Ishikawa (cell line): ENCODE results near the gene BMI1.

Source experiments
- CEBPB ChIP-seq: IDR thresholded peaks from 2 replicates; pipeline ENCODE4 v1.6.1; 2012
- CREB1 ChIP-seq: IDR thresholded peaks from 2 replicates; pipeline ENCODE4 v1.6.1; 2012; ENCODE audit warnings: low read depth
- EGR1 ChIP-seq: IDR thresholded peaks from 2 replicates; pipeline ENCODE4 v1.6.1; 2012
- EP300 ChIP-seq: IDR thresholded peaks from 2 replicates; pipeline ENCODE4 v1.6.1; 2012; ENCODE audit warnings: borderline replicate concordance
- FOXM1 ChIP-seq: IDR thresholded peaks from 2 replicates; pipeline ENCODE4 v1.6.1; 2012; ENCODE audit warnings: low read depth, borderline replicate concordance
- NFIC ChIP-seq: IDR thresholded peaks from 2 replicates; pipeline ENCODE4 v1.6.1; 2012
- RAD21 ChIP-seq: IDR thresholded peaks from 2 replicates; pipeline ENCODE4 v1.6.1; 2012; ENCODE audit warnings: low read depth
- TAF1 ChIP-seq: IDR thresholded peaks from 2 replicates; pipeline ENCODE4 v1.6.1; 2012; ENCODE audit warnings: low read depth, mild to moderate bottlenecking
- TCF12 ChIP-seq: IDR thresholded peaks from 2 replicates; pipeline ENCODE4 v1.6.1; 2012; ENCODE audit warnings: low read depth
- TEAD4 ChIP-seq: IDR thresholded peaks from 2 replicates; pipeline ENCODE4 v1.6.1; 2012
- YY1 ChIP-seq: IDR thresholded peaks from 2 replicates; pipeline ENCODE4 v1.6.1; 2012; ENCODE audit warnings: low read depth
- ZBTB7A ChIP-seq: IDR thresholded peaks from 2 replicates; pipeline ENCODE4 v1.6.1; 2012; ENCODE audit warnings: low read depth
- TF ChIP-seq, protein P1 (sequence below): IDR thresholded peaks from 2 replicates; pipeline ENCODE4 v1.6.1; 2012
- TF ChIP-seq, protein P2 (sequence below): IDR thresholded peaks from 2 replicates; pipeline ENCODE4 v1.6.1; 2012; ENCODE audit warnings: low read depth, mild to moderate bottlenecking
- TF ChIP-seq, protein P3 (sequence below): IDR thresholded peaks from 2 replicates; pipeline ENCODE4 v1.6.1; 2012

The BMI1 gene

DNA sequence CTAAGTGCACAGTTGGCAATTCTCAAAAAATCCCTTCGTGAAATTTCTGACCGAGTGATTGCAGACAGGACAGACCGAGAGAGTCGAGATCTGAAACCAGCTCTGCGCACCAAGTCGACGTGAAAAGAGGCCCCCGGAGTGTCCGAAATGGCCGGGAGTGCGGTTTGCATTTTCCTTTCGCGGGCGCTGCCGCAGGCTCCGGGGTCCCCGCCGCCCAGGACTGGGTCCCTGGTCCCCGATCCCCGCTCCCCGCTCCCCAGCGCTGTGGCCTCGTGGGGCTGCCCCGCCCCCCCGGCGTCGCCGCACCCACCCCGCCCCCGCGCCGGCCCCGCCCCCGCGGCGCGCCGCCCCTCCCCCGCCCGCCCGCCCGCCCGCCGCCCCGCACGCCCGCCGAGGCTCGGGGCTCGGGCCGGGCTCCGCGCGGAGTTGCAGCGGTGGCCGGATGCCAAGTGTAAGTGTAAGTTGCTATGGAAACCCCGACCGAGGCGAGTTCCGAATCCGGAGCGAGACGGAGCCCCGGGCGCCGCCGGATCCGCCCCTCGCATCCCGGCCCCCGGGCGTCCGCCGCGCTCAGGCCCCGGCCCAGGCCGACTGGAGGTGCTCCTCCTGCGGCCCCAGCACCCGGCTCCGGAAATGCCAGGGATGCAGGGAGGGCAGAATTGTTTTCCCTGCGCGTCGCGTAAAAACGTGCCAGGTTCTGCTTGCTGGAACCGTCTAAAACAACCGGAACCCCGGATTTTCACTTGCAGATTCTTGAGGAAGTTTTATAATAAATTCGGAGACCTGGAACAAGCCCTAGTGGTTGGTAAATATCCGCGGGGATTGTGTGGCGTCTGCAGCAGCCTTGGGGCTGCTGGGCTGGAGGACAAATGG lies 4.6 kb downstream of the BMI1 start:
- no peak for TF ChIP-seq YY1
- no peak for TF ChIP-seq CREB1
- no peak; the same call in 1 of the 2 replicates for TF ChIP-seq TCF12
- peak; percentile 47; the same call in 1 of the 2 replicates for TF ChIP-seq TEAD4
- peak; percentile 48; the same call in 1 of the 2 replicates for TF ChIP-seq TAF1
- TF ChIP-seq, protein P1, sequence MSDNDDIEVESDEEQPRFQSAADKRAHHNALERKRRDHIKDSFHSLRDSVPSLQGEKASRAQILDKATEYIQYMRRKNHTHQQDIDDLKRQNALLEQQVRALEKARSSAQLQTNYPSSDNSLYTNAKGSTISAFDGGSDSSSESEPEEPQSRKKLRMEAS: peak; percentile 50; the same call in 1 of the 2 replicates
- peak; percentile 36; the same call in 1 of the 2 replicates for TF ChIP-seq NFIC
- TF ChIP-seq EGR1: no peak
- no peak for TF ChIP-seq EP300
- TF ChIP-seq RAD21: no peak; the same call in 1 of the 2 replicates
- TF ChIP-seq, protein P2, sequence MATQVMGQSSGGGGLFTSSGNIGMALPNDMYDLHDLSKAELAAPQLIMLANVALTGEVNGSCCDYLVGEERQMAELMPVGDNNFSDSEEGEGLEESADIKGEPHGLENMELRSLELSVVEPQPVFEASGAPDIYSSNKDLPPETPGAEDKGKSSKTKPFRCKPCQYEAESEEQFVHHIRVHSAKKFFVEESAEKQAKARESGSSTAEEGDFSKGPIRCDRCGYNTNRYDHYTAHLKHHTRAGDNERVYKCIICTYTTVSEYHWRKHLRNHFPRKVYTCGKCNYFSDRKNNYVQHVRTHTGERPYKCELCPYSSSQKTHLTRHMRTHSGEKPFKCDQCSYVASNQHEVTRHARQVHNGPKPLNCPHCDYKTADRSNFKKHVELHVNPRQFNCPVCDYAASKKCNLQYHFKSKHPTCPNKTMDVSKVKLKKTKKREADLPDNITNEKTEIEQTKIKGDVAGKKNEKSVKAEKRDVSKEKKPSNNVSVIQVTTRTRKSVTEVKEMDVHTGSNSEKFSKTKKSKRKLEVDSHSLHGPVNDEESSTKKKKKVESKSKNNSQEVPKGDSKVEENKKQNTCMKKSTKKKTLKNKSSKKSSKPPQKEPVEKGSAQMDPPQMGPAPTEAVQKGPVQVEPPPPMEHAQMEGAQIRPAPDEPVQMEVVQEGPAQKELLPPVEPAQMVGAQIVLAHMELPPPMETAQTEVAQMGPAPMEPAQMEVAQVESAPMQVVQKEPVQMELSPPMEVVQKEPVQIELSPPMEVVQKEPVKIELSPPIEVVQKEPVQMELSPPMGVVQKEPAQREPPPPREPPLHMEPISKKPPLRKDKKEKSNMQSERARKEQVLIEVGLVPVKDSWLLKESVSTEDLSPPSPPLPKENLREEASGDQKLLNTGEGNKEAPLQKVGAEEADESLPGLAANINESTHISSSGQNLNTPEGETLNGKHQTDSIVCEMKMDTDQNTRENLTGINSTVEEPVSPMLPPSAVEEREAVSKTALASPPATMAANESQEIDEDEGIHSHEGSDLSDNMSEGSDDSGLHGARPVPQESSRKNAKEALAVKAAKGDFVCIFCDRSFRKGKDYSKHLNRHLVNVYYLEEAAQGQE: no peak
- TF ChIP-seq, protein P3, sequence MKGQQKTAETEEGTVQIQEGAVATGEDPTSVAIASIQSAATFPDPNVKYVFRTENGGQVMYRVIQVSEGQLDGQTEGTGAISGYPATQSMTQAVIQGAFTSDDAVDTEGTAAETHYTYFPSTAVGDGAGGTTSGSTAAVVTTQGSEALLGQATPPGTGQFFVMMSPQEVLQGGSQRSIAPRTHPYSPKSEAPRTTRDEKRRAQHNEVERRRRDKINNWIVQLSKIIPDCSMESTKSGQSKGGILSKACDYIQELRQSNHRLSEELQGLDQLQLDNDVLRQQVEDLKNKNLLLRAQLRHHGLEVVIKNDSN: no peak
- no peak for TF ChIP-seq CEBPB
- TF ChIP-seq FOXM1: no peak
- TF ChIP-seq ZBTB7A: peak; percentile 67; the same call in 1 of the 2 replicates

DNA sequence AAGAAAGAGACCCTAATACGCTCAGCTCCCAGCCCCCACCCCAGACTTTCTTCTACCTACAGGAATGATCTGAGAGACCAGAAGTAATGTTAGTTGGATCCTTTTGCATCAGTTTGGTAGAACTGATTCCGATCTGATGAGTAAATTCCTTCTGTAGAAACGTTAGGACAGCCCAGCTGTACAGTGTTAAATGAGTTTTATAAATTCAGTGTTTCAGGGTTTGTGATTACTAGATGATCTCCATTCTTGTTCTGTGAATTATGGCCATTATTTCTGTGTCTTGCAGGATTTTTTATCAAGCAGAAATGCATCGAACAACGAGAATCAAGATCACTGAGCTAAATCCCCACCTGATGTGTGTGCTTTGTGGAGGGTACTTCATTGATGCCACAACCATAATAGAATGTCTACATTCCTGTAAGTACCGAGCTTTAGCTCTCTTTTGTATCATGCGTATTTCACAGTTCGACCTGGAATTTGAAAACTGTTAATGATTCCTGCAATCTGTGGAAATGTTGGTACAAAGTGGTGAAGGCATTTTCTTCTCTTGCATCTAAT lies 5.3 kb downstream of the BMI1 start:
- TF ChIP-seq FOXM1 (no peak), YY1 (no peak), EP300 (no peak), NFIC (no peak), ZBTB7A (no peak), TEAD4 (no peak), CEBPB (no peak), RAD21 (no peak)

DNA sequence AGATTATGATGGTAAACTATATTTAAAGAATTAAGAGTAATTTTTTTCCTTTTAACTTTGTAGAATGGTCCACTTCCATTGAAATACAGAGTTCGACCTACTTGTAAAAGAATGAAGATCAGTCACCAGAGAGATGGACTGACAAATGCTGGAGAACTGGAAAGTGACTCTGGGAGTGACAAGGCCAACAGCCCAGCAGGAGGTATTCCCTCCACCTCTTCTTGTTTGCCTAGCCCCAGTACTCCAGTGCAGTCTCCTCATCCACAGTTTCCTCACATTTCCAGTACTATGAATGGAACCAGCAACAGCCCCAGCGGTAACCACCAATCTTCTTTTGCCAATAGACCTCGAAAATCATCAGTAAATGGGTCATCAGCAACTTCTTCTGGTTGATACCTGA lies 8.3 kb downstream of the BMI1 start:
- TF ChIP-seq, protein P2: no peak
- TF ChIP-seq NFIC (no peak), TEAD4 (no peak), RAD21 (no peak), FOXM1 (no peak), EGR1 (no peak), ZBTB7A (no peak), CREB1 (no peak), TCF12 (no peak), EP300 (no peak), TAF1 (no peak), CEBPB (no peak), YY1 (no peak)
- TF ChIP-seq, protein P3: no peak
- TF ChIP-seq, protein P1: no peak

DNA sequence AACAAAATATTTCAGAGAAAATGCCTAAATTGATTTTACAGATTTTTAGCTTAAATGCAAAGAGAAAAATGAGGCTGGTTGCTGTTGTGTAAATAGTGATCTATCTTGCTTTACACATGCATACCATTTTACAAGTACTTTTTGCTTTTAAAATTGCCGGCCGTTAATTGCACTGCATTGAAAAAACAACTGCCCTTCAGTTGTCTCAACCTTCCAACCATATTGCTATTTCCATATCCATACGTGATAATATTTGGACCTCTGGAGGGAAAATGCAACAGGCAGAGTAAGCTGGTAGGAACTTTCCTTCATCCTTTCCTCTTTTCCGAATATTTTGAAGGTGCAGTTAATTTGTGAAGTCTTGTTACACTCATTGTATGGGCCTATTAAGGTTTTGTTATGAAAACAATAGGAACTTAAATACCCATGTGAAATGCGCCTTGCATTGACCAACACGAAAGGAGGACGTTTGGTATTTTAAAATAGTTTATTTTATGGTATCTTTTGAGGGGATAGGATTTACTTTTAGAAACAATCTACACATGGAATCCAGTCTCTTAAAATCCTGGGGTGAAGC lies 11.3 kb downstream of the BMI1 start:
- no peak for TF ChIP-seq EGR1
- TF ChIP-seq ZBTB7A: no peak
